GM19468 (cell line): ENCODE measurements around the gene L1TD1.
A peak's percentile ranks its signal among the peaks of the same experiment; 100 is the strongest.
"Not testable (repeated sequence)": the region's sequence is repeated elsewhere in the genome, so short reads cannot be mapped to it uniquely, and the experiment has no call there.

ENCODE experiments used
- ATAC-seq: cut with Tn5 transposase; IDR thresholded peaks from one replicate; pipeline ENCODE4 v1.9.1; 2021; ENCODE audit warnings: mild to moderate bottlenecking, moderate library complexity, moderate number of reproducible peaks; ENCODE audit not compliant: unreplicated experiment; ENCODE audit errors: extremely low read depth

Gene L1TD1, protein sequence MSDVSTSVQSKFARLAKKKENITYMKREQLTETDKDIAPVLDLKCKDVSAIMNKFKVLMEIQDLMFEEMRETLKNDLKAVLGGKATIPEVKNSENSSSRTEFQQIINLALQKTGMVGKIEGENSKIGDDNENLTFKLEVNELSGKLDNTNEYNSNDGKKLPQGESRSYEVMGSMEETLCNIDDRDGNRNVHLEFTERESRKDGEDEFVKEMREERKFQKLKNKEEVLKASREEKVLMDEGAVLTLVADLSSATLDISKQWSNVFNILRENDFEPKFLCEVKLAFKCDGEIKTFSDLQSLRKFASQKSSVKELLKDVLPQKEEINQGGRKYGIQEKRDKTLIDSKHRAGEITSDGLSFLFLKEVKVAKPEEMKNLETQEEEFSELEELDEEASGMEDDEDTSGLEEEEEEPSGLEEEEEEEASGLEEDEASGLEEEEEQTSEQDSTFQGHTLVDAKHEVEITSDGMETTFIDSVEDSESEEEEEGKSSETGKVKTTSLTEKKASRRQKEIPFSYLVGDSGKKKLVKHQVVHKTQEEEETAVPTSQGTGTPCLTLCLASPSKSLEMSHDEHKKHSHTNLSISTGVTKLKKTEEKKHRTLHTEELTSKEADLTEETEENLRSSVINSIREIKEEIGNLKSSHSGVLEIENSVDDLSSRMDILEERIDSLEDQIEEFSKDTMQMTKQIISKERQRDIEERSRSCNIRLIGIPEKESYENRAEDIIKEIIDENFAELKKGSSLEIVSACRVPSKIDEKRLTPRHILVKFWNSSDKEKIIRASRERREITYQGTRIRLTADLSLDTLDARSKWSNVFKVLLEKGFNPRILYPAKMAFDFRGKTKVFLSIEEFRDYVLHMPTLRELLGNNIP

DNA sequence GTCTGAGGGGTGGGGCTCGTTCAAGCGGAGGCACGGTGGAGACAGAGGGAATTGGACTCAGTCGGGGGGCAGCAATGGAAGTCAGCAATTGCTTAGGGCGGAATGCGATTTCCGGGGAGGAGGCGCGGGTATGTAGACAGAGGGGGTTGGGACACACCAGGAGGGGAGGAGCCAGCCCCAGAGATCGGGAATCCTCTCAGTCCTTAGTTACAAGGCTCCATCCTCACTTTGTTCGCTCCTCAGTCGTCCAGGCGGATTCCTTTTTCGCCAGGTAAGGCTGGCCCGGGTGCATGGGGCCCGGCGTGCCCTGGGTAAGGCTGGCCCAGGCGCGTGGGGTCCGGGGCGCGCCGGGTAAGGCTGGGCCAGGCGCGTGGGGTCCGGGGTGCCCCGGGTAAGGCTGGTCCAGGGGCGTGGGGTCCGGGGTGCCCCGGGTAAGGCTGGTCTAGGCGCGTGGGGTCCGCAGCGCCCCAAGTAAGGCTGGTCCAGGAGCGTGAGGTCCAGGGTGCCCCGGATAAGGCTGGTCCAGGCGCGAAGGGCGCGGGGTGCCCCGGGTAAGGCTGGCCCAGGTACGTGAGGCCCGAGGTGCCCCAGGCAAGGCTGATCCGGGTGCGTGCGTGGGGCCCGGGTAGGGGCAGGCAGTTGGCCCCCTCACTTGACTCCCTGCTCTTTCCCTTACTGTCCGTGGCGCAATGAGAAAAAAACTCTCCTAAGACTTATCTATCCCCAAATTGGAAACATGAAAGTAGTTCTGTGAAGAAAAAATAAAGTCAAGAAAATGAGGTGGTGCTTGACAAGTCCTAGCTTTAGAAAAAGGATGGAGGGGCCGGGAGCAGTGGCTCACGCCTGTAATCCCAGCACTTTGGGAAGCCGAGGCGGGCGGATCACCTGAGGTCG lies at the start of gene L1TD1:
L1TD1 (plus strand) TSS at position 199 of the 894 bp plus-strand sequence. CDS start 11,780 bp downstream, outside the sequence.
- ATAC-seq = no peak

DNA sequence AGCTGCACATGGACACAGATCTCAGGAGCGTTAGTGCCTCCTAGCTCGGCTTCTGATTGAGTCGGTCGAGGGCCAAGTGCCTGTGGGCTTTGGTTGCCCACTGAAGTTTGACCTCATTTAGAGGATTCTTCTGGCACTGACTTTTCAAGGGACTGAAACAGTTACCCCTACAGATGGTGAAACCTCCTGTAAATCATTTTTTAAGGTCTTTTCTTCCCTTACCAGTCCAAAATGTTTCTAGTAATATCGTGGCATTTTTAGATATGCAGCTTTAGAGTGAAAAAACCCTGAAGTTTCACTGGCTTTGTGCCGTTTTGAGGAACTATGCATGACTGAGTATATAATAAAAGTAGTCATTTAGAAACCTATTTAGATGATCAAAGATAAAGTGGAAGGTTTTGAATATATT lies 34.7 kb upstream of the L1TD1 start:
- ATAC-seq = peak; percentile 68

DNA sequence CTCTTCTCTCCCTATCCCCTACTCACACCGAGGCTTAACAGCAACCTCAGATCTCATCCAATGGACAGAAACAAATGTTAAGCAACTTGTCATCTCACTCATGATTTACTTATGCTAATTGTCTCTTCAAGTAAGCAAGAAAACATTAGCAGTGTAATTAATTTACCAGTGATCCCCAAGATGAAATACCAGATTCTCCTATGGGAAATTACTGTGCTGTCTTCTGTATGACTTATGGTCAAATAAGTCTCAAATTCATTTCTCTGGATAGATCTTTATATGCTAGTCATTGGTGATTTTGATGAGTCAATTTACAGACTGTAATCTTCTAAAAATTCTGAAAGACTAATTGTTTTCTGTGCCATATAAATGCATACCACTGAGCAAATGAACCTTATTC lies 32.9 kb upstream of the L1TD1 start:
- no peak for ATAC-seq

DNA sequence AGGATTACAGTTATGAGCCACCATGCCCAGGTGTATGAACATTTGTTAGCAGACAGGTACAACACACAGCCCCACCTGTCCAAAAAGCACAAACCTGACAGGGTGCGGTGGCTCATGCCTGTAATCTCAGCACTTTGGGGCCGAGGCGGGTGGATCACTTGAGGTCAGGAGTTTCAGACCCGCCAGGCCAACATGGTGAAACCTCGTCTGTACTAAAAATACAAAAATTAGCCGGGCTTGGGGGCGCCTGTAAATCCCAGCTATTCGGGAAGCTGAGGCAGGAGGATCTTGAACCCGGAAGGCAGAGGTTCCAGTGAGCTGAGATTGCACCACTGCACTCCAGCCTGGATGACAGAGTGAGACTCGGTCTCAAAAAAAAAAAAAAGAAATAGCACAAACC lies 24.3 kb upstream of the L1TD1 start:
- not testable (repeated sequence) for ATAC-seq

DNA sequence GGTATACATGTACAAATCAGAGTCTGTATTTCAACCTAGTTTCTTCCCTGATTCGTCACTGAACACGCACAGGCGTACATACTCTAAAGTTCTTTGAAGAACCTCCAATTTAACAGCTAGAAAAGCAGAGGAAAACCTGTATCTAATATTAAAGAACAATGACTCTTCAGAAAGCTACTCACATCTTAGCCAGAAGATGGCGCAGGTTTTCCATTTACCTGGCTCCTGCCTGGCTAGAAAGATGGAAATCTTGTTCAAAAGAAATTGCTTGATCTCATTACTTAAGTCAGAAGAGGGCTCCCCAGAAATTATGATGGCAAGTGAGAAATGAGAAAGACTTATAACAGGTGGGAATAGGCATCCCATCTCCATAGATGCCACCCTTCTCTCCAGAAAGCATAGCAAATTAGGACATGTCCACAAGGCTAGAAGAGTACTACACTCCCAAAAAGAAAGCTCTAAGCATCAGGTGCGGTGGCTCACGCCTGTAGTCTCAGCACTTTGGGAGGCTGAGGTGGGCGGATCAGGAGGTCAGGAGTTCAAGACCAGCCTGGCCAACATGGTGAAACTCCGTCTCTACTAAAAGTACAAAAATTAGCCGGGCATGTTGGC lies 19.0 kb upstream of the L1TD1 start:
- ATAC-seq = no peak

DNA sequence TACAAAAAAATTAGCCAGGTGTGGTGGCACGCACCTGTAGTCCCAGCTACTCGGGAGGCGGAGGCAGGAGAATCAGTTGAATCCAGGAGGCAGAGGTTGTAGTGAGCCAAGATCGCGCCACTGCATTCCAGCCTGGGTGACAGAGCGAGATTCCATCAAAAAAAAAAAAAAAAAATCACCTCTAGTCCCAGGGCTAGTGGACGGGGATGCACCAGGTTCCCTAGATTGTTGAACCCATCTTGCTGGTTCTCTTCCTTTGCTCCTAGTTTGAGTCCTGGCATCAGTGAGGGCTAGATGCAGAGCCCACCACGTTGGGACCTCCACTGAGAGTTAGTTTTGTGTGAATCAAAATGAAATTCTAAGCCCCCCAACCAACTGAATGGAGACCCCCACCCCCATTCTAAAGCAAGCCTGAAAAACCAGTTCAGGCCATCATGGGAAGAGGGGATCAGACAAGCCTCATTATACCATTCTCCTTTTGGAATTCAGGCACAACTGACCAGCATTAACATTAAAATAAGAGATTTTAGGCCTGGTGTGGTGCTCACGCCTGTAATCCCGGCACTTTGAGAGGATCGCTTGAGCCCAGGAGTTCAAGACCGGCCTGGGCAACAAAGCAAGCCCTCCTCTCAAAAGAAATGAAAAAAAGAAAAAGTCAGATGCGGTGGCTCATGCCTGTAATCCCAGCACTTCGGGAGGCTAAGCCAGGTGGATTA lies 17.9 kb upstream of the L1TD1 start:
- ATAC-seq = no peak

DNA sequence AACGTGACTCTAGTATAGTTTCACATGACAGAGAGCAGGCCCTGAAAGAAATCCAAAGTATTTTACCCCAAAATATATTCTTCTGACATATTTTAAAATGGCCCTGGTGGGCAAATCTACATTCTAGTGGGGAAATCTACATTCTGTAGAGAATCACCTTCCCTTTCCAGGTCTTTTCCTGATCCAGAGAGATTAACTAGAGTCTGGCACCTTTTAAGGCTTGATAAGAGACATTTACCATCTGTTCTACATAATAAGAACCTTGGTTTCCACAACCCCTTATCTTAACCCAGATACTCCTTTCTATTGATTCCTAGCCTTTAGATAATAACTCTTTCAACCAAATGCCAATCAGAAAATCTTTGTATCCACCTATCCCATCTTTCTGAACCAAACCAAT lies 17.0 kb upstream of the L1TD1 start:
- ATAC-seq = no peak

DNA sequence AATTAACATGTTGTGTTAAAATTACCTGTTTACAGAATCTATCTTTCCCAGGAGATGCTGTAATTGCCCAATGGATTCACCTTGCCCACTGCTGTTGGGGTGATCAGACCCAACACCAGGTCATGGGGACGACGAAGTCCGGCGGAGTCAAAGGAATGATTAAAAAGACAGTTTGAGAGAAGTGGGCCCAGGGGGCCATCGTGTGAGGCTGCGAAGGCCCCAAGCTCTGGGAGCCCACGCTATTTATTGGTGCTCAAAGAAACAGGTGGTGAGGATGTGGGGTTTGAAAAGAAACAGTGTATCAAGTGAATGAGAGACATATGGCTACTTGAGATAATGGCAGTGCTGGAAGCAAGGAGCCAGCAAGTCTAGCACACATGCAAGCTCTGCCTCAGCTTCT lies 16.3 kb upstream of the L1TD1 start:
- ATAC-seq = no peak

DNA sequence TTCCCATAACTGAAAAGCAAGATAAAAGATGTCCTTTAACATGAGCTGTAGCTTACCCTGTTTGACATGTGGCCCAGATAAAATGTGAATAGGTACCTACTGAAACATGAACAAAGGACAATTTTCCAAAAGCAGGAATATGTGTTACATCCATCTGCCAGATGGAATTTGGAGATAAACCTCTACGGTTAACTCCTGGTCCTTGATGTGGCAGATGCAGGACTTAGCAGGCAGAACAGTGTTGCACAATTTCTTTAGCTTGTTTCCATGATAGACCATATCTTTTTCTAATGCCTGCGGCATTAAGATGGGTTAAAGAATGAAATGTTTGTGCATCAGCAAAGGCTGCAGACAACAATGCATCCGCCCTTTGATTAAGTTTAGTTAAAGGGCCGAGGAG lies 14.6 kb upstream of the L1TD1 start:
- not testable (repeated sequence) for ATAC-seq

DNA sequence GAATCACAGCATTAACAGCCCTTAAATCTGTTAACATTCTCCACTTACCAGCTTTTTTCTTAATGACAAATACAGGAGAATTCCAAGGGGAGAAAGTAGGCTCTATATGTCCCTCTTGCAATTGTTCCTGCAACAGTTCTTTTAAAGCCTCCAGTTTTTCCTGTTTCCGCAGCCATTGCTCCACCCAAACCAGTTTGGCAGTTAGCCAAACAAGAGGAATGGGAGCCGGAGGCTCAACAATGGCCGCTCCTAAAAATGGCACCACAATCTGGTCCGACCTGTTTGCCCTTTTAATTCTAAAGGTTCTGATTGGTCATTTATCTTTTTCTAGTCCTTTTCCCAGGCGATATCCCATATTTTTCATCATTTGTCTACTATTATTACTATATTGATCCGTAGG lies 14.0 kb upstream of the L1TD1 start:
- no peak for ATAC-seq

DNA sequence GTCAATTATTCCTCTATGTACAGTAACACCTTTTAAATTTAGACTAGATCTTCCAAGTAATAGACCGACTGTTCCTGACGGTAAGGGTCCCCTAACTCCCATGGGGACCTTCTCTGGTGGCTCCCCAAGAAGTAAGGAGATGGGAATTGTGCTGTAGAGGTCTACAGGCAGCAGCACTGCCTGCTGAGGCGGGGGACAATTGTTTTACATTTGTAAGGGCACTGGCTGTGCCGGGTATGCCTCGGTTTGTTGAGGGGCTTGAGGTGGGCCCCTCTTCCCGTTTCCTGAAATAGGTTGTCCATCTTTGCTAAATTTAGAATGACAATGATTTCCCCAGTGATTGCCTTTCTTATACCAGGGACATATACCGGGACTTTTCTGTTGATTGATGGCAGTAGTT lies 13.1 kb upstream of the L1TD1 start:
- ATAC-seq = no peak

DNA sequence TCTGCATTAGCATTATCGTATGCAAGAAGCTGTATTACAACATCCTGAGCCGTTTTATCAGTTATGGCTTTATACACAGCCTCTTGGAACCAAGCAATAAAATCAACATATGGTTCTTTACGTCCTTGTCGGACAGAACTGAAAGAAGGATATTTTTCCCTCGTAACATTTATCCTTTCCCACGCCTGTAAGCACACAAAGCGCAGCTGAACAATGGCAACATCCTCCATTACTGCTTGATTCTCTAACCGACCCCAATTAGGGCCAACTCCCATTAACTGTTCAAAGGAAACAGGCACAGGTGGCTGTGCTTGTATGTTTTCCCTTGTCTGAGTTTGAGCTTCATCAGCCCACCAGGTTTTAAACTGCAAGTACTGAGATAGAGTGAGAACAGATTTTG lies 12.5 kb upstream of the L1TD1 start:
- not testable (repeated sequence) for ATAC-seq

DNA sequence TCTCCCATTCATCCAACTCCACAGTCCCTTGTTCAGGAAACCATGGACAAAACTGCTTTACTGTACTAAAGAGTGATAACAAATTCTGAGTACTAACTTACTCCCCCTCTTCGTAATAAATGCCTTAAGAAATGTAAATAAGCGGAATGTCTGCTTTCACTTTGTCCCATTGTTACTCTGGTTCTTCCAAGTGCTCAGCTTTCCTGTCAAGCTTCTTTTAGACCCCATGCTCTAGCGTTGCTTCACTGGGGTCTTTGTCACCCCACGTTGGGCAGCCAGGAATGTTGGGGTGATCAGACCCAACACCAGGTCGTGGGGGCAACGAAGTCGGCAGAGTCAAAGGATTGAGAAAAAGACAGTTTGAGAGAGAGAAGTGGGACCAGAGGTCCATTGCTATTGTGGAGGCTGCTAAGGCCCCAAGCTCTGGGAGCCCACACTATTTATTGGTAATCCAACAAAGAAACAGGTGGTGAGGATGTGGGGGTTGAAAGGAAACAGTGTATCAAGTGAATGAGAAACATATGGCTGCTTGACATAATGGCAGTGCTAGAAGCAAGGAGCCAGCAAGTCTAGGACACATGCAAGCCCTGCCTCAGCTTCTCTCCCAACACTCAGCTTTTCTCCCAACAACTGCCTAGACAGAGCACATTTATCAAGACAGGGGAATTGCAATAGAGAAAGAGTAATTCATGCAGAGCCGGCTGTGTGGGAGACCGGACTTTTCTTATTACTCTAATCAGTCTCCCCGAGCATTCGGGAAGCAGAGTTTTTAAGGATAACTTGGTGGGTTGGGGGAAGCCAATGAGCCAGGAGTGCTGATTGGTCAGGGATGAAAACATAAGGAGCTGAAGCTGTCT lies 11.3 kb upstream of the L1TD1 start:
- ATAC-seq = not testable (repeated sequence)

DNA sequence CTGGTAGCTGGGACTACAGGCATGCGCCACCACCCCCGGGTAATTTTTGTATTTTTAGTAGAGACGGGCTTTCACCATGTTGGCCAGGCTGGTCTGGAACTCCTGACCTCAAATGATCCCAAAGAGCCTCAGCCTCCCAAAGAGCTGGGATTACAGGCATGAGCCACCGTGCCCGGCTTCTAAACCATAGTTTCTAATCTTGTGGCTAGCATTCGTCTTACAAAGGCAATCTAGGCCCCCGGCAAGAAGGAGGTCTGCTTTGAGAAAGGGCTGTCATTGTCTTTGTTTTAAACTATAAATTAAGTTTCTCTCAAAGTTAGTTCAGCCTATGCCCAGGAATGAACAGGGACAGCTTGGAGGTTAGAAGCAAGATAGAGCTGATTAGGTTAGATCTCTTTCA lies 10.3 kb upstream of the L1TD1 start:
- no peak for ATAC-seq

DNA sequence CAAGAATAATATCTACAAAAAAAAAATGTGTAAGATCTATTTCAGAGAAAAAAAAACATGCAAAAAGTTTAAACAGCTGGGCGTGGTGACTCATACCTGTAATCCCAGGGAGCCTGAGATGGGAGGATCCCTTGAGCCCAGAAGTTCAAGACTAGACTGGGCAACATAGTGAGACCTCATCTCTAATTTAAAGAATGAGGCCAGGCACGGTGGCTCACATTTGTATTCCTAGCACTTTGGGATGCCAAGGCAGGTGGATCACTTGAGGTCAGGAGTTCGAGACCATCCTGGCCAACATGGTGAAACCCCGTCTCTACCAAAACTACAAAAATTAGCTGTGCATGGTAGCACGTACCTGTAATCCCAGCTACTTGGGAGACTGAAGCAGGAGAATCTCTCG lies 9.4 kb upstream of the L1TD1 start:
- not testable (repeated sequence) for ATAC-seq

DNA sequence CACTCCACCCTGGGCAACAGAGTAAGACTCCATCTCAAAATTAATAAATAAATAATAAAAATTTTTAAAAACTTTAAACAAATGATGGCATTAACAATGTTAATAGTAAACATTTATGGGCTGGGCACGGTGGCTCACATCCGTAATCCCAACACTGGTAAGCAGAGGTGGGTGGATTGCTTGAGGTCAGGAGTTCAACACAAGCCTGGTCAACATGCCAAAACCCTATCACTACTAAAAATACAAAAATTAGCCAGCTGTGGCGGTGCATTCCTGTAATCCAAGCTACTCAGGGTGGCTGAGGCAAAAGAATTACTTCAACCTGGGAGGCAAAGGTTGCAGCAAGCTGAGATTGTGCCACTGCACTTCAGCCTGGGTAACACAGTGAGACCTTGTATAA lies 9.0 kb upstream of the L1TD1 start:
- no peak for ATAC-seq

DNA sequence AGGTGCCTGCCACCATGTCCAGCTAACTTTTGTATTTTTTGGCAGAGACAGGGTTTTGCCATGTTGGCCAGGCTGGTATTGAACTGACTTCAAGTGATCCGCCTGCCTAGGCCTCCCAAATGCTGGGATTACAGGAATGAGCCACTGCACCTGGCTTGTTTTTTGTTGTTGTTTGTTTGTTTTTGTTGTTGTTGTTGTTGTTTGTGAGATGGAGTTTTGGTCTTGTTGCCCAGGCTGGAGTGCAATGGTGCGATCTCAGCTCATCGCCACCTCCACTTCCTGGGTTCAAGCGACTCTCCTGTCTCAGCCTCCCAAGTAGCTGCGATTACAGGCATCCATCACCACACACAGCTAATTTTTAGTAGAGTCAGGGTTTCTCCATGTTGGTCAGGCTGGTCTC lies 7.1 kb upstream of the L1TD1 start:
- no peak for ATAC-seq

DNA sequence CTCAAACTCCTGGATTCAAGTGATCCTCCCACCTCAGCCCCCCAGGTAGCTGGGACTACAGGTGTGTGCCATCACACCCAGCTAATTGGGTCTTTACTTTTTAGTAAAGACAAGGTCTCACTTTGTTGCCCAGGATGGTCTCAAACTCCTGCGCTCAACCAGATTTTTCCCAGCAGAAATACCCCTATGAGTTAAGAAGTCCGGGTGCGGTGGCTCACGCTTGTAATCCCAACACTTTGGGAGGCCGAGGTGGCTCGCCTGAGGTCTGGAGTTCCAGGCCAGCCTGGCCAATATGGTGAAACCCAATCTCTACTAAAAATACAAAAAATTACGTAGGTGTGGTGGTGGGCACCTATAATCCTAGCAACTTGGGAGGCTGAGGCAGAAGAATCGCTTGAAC lies 6.5 kb upstream of the L1TD1 start:
- no peak for ATAC-seq
